Heart right ventricle (tissue), 16 donors: ENCODE measurements around the gene MED16. TPM values are rescaled to one million over a fixed set of nuclear protein-coding genes. Genes with fewer than 3 reads are reported as not detected.

Experiments used
- ATAC-seq, 8 donors: fragments of 200-7000 bp; cut with Tn5 transposase; one replicate each; pipeline ENCODE4 v1.9.1; 2020; ENCODE audit warnings: mild to moderate bottlenecking in 8 of 8, moderate library complexity in 8 of 8, moderate number of reproducible peaks in 1 of 8
- DNase-seq, 2 donors: peaks; one replicate each; pipeline ENCODE4 v3.0.0-alpha.2; 2020
- H3K27ac ChIP-seq, 10 donors: fragments of 200-600 bp; sonication (generic) in 2 of 10; one replicate each; pipeline versions ENCODE4 v1.5.0 to v1.8.0; 2020 to 2022; ENCODE audit warnings: mild to moderate bottlenecking in 3 of 10
- H3K27me3 ChIP-seq, 7 donors: fragments of 200-600 bp; one replicate each; pipeline ENCODE4 v1.8.0; 2021 to 2022; ENCODE audit warnings: mild to moderate bottlenecking in 2 of 7
- H3K36me3 ChIP-seq, 9 donors: fragments of 200-600 bp; sonication (generic) in 1 of 9; one replicate each; pipeline versions ENCODE4 v1.5.0 to v1.8.0; 2020 to 2022; ENCODE audit warnings: mild to moderate bottlenecking in 2 of 9
- H3K4me1 ChIP-seq, 9 donors: fragments of 200-600 bp; sonication (generic) in 1 of 9; one replicate each; pipeline versions ENCODE4 v1.5.0 to v1.8.0; 2020 to 2022; ENCODE audit warnings: mild to moderate bottlenecking in 4 of 9
- H3K4me3 ChIP-seq, 10 donors: fragments of 200-600 bp; sonication (generic) in 2 of 10; one replicate each; pipeline versions ENCODE4 v1.5.0 to v1.8.0; 2020 to 2022; ENCODE audit warnings: mild to moderate bottlenecking in 7 of 10, moderate library complexity in 2 of 10
- H3K9me3 ChIP-seq, 11 donors: fragments of 200-600 bp in 10 of 11; sonication (generic) in 2 of 11; one replicate each; pipeline versions ENCODE4 v1.5.0 to v1.8.0; 2013 to 2022; ENCODE audit warnings: mild to moderate bottlenecking in 2 of 11, control low read depth in 1 of 11, moderate library complexity in 1 of 11
- WGBS, 2 donors: extraction: QIAGEN DNeasy Blood & Tissue Kit; methylation state at CpG; one replicate each; pipeline ENCODE4 v1.1.7; 2013; ENCODE audit warnings: inconsistent platforms in 1 of 2; 5-methylcytosine and 5-hydroxymethylcytosine counted together
- intact Hi-C, 10 donors: fragments of 100-400 bp; cut with DNase I; formaldehyde crosslinking; loops; one replicate each; pipeline versions ENCODE4 v1.11.1 to v1.14.2; 2022
- polyA plus RNA-seq, 2 donors: library from polyadenylated mRNA; stranded (reverse); fragments of 200-250 nt; gene quantifications; one replicate each; pipeline ENCODE4 v1.2.3, GENCODE V29; 2013
- total RNA-seq, 10 donors: library from RNA; stranded (reverse); fragmentation: NEBNext Ultra II Directional in 3 of 10; extraction: Animal tissue kit (Norgen Biotek cat#: 25700) in 3 of 10; gene quantifications; one replicate each; pipeline versions ENCODE4 v1.2.1 to v1.2.4, GENCODE V29; 2021 to 2023
- TF ChIP-seq, protein P1 (sequence below), 9 donors: fragments of 200-600 bp; sonication (generic) in 2 of 9; IDR thresholded peaks; one replicate each; pipeline versions ENCODE4 v1.5.0 to v1.8.0; 2021 to 2022; ENCODE audit warnings: antibody characterized with exemption in 9 of 9, mild to moderate bottlenecking in 5 of 9, moderate library complexity in 1 of 9
- donor health status: Arrhythmogenic right ventricular cardiomyopathy.
- donor health status: ischemic (EF 13 %, LVEDD 7.1; RV severe dilation, severe dysfunction).
- donor health status: healthy with polysubstance abuse.
- donor health status: DM: no; HTN: yes; CAD: no.
- donor health status: DM: no; HTN: no; CAD: no.
- donor health status: ischemic (EF 25% LVEDD 6.9; RV normal size, moderate dysfunction).
- donor health status: ischemic (EF 25% LVEDD 5.7; RV mildly dilated, moderate dysfunction).
- donor health status: healthy.
- donor health status: DM: yes; HTN: yes; CAD: no.
- donor health status: Ischemic cardiomyopathy.
- donor health status: ischemic (EF 35%, LVEDD 5.7; RV mildly dilated, moderate dysfunction).
- donor health status: nonischemic (EF 11% LVEDD 7.7; RV severe dilation, severe dysfunction).
- donor health status: DM: yes; HTN: yes; CAD: no.
- donor health status: PGD.
- donor health status: ischemic (EF 29% LVEDD 5.4; RV normal size, mild dysfunction).
- donor health status: nonischemic (EF 23%, LVEDD 6.1; RV moderate dilation, normal function).

MED16 gene
- total and polyA plus RNA-seq, 12 donors, result 17.6 to 42.9 (median 27.7) TPM

DNA sequence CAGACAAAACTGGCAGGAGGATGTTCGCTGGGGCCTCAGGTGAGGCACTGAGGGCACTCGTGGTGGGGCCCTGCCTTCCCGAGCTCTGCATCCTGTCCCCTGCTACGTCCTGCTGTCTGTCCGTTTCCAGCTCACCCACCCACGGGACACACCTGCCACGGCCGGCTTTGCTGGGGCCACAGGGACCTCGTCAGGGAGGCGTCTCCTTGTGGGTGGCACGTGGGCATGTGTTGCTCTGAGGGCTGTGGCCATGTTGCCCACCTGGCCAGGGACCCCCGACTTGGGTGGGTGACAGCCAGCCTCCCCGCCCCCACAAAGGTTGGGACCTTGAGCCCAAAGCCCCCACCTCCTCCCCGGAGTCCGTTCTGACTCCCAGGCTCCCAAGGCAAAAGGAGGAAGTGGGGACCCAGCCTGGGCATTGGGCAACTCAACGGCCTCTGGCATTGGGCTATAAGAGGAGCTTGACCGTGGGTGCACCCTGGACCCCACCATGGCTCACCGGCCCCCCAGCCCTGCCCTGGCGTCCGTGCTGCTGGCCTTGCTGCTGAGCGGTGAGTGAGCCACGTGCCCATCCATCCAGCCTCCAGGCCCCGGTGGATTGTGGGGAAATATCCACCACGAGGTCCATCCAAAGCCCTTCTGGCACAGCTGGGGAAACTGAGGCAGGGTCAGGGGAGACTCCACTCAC lies 52.3 kb downstream of the MED16 start, which contains the start of gene PRTN3:
PRTN3 (plus strand) TSS at position 481 of the 688 bp plus-strand sequence; CDS start at position 491, 10 bp downstream.
- WGBS, 2 donors, result 65 to 72% methylated on average over 24 of the region's 24 CpGs
- Histone ChIP-seq H3K27ac (no peak within 1 kb of the TSS), H3K27me3 (peaks cover 9 to 67% (median 53%) of the 10 kb centered on the region in 7 donors), H3K9me3 (no peaks in the 10 kb centered on the region), H3K4me1 (peaks cover 7 to 29% (median 11%) of the 10 kb centered on the region in 9 donors), H3K36me3 (no peaks in the 10 kb centered on the region), H3K4me3 (no peak within 1 kb of the TSS)
- ATAC-seq (no peak), DNase-seq (no peak)
- intact Hi-C loops, result no loop called here
- TF ChIP-seq, protein P1, sequence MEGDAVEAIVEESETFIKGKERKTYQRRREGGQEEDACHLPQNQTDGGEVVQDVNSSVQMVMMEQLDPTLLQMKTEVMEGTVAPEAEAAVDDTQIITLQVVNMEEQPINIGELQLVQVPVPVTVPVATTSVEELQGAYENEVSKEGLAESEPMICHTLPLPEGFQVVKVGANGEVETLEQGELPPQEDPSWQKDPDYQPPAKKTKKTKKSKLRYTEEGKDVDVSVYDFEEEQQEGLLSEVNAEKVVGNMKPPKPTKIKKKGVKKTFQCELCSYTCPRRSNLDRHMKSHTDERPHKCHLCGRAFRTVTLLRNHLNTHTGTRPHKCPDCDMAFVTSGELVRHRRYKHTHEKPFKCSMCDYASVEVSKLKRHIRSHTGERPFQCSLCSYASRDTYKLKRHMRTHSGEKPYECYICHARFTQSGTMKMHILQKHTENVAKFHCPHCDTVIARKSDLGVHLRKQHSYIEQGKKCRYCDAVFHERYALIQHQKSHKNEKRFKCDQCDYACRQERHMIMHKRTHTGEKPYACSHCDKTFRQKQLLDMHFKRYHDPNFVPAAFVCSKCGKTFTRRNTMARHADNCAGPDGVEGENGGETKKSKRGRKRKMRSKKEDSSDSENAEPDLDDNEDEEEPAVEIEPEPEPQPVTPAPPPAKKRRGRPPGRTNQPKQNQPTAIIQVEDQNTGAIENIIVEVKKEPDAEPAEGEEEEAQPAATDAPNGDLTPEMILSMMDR (IDR thresholded peaks at IDR 0.05), result no peak

GRCh38 chr19:835210-835810 lies 57.7 kb downstream of the MED16 start:
- Histone ChIP-seq H3K4me1 (peaks cover 0 to 12% (median 0%) of the 10 kb centered on the region in 9 donors), H3K27me3 (peaks cover 0 to 50% (median 39%) of the 10 kb centered on the region in 7 donors), H3K9me3 (no peaks in the 10 kb centered on the region), H3K4me3 (no peak overlapping the region), H3K27ac (no peak overlapping the region), H3K36me3 (no peaks in the 10 kb centered on the region)
- DNase-seq (no peak), ATAC-seq (peak in 2 of 8 donors; percentile 48 to 51)
- 74 to 75% methylated on average over 36 of the region's 36 CpGs for WGBS, 2 donors
- intact Hi-C loops, result loop anchor here in 1 of 10 donors (10.0 kb wide), 1 partner anchor 81 kb away; the partner anchor contains the start of gene MISP
- TF ChIP-seq, protein P1 (IDR thresholded peaks at IDR 0.05), result no peak

DNA sequence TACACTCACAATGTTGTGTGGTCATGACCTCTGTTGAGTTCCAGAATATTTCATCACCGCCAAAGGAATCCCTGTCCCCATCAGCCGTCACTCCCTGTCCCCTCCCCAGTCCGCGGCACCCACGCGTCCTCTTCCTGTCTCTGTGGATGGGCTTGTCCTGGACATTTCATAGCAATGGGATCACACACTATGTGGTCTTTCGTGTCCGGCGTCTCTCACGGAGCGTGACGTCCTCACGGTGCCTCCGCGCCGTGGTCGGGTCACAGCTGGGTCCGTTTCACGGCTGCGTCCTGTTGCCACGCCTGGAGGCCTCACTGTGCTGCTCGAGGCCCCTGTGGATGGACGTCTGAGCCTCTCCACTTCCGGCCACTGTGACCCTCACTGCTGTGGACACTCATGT lies 58.8 kb downstream of the MED16 start:
- WGBS, 2 donors, result 47 to 61% methylated on average over 24 of the region's 24 CpGs
- no peak overlapping the region for H3K27ac ChIP-seq
- ATAC-seq (peak in 3 of 8 donors; percentile 24 to 60 (median 35)), DNase-seq (no peak)
- TF ChIP-seq, protein P1 (IDR thresholded peaks at IDR 0.05), result no peak
- intact Hi-C loops, result loop anchor here in 1 of 10 donors (10.0 kb wide), 1 partner anchor 79 kb away; the partner anchor contains the start of gene MISP
- H3K27me3 ChIP-seq, result peaks cover 0 to 50% (median 42%) of the 10 kb centered on the region in 7 donors
- no peaks in the 10 kb centered on the region for H3K36me3 ChIP-seq
- H3K4me3 ChIP-seq, result no peak overlapping the region
- H3K4me1 ChIP-seq, result peaks cover 0 to 6% (median 0%) of the 10 kb centered on the region in 9 donors
- no peaks in the 10 kb centered on the region for H3K9me3 ChIP-seq
